Endothelial cell (in vitro differentiated cells): ENCODE data around the gene OGFRL1. TPM values are rescaled to one million over a fixed set of nuclear protein-coding genes. Genes with fewer than 3 reads are reported as not detected.

ENCODE experiments used
- DNase-seq: peaks from one replicate; pipeline ENCODE4 v3.0.0; 2021; ENCODE audit warnings: low spot score
- H3K27ac Mint-ChIP-seq: one replicate; pipeline ENCODE4 v1.8.0; 2021; ENCODE audit warnings: mixed read lengths, inconsistent platforms; ENCODE audit not compliant: unreplicated experiment
- H3K27me3 Mint-ChIP-seq: one replicate; pipeline ENCODE4 v1.8.0; 2021; ENCODE audit warnings: mild to moderate bottlenecking, moderate library complexity, mixed read lengths, inconsistent platforms; ENCODE audit not compliant: unreplicated experiment
- H3K36me3 Mint-ChIP-seq: one replicate; pipeline ENCODE4 v1.8.0; 2021; ENCODE audit warnings: mild to moderate bottlenecking, low read depth, mixed read lengths, inconsistent platforms; ENCODE audit not compliant: unreplicated experiment
- H3K4me1 Mint-ChIP-seq: one replicate; pipeline ENCODE4 v1.8.0; 2021; ENCODE audit warnings: mild to moderate bottlenecking, mixed read lengths, inconsistent platforms; ENCODE audit not compliant: unreplicated experiment
- H3K4me3 Mint-ChIP-seq: one replicate; pipeline ENCODE4 v1.8.0; 2021; ENCODE audit warnings: mild to moderate bottlenecking, mixed read lengths, inconsistent platforms; ENCODE audit not compliant: unreplicated experiment
- H3K9me3 Mint-ChIP-seq: one replicate; pipeline ENCODE4 v1.8.0; 2021; ENCODE audit warnings: mixed read lengths, inconsistent platforms; ENCODE audit not compliant: unreplicated experiment
- total RNA-seq: library from RNA; stranded (reverse); fragmentation: NEBNext Ultra II Directional; extraction: Animal tissue kit (Norgen Biotek cat#: 25700); gene quantifications from one replicate; pipeline ENCODE4 v1.2.1, GENCODE V29; 2021; ENCODE audit not compliant: unreplicated experiment
- TF ChIP-seq, protein P1 (sequence below): fragments of 200-600 bp; sonication (generic); IDR thresholded peaks from one replicate; pipeline ENCODE4 v1.5.0; 2021; ENCODE audit warnings: antibody characterized with exemption; ENCODE audit not compliant: unreplicated experiment

Gene OGFRL1
- total RNA-seq, 1 donor from 2014 or later, result 6.0 TPM

DNA sequence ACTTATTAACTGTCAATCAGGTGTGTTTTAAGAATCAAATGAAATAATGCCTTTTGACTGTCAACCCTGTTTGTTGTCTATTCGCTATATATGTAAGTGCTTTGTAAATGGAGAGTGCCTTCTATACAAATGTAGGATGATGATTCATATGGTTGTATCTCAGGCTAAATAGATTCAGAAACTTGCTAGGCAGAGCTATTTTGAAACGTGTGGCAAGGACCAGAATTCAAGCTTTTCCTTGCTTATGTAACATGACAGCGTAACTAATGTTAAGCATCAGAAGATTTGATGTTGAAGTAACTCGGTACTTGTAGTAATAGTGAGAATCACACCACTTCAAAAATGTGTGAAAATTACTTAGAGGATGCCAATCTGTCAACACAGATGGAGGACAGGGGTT is 3.4 kb downstream of the OGFRL1 start:
- Mint-ChIP-seq H3K9me3 (no peaks in the 10 kb centered on the region), H3K27me3 (peaks cover 7% of the 10 kb centered on the region), H3K4me1 (peaks cover 9% of the 10 kb centered on the region), H3K4me3 (no peak overlapping the region), H3K27ac (no peak overlapping the region), H3K36me3 (no peaks in the 10 kb centered on the region)
- TF ChIP-seq, protein P1, sequence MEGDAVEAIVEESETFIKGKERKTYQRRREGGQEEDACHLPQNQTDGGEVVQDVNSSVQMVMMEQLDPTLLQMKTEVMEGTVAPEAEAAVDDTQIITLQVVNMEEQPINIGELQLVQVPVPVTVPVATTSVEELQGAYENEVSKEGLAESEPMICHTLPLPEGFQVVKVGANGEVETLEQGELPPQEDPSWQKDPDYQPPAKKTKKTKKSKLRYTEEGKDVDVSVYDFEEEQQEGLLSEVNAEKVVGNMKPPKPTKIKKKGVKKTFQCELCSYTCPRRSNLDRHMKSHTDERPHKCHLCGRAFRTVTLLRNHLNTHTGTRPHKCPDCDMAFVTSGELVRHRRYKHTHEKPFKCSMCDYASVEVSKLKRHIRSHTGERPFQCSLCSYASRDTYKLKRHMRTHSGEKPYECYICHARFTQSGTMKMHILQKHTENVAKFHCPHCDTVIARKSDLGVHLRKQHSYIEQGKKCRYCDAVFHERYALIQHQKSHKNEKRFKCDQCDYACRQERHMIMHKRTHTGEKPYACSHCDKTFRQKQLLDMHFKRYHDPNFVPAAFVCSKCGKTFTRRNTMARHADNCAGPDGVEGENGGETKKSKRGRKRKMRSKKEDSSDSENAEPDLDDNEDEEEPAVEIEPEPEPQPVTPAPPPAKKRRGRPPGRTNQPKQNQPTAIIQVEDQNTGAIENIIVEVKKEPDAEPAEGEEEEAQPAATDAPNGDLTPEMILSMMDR, result no peak
- no peak for DNase-seq

DNA sequence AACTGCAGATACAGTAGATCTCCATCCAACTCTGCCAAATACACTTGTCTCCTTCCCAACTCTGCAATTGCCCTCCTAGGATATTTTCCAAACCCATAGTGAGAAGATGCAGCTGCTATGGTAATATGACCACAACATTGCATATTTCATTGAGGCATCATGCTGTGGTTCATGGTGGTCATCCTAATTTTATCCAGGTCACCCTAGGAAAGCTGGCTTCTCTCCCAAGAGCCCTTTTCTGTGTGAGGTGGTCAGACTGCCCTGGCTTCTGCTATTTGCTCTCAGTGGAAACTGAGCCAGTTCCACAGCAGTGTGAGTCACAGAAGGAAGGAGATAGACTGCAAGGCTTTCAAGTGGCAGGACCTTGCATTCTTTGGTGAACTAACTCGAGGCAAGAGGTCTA is 5.5 kb downstream of the OGFRL1 start:
- DNase-seq, result no peak
- Mint-ChIP-seq H3K27me3 (peaks cover 1% of the 10 kb centered on the region), H3K9me3 (no peaks in the 10 kb centered on the region), H3K36me3 (no peaks in the 10 kb centered on the region), H3K4me1 (peaks cover 4% of the 10 kb centered on the region), H3K27ac (no peak overlapping the region), H3K4me3 (no peak overlapping the region)
- TF ChIP-seq, protein P1, result no peak

DNA sequence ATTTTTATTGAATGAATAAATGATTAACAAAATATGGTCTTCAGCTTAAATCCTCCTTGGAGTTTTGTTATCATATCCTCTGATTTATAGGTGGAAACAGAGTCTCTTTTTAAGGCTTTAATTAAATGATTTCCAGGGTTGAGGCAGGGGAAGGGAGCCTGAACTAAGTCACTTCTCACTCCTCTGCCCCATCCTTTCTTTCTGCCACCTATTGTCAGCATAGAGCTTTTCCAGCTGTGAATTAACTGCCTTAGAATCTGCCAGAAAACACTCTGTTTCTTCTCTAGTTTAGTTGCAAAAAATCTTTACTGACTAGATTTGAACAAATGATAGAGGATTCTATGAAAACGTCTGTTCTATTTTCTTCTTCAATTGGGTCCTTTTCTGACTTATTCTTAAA is 9.8 kb downstream of the OGFRL1 start:
- TF ChIP-seq, protein P1, result no peak
- no peak for DNase-seq

DNA sequence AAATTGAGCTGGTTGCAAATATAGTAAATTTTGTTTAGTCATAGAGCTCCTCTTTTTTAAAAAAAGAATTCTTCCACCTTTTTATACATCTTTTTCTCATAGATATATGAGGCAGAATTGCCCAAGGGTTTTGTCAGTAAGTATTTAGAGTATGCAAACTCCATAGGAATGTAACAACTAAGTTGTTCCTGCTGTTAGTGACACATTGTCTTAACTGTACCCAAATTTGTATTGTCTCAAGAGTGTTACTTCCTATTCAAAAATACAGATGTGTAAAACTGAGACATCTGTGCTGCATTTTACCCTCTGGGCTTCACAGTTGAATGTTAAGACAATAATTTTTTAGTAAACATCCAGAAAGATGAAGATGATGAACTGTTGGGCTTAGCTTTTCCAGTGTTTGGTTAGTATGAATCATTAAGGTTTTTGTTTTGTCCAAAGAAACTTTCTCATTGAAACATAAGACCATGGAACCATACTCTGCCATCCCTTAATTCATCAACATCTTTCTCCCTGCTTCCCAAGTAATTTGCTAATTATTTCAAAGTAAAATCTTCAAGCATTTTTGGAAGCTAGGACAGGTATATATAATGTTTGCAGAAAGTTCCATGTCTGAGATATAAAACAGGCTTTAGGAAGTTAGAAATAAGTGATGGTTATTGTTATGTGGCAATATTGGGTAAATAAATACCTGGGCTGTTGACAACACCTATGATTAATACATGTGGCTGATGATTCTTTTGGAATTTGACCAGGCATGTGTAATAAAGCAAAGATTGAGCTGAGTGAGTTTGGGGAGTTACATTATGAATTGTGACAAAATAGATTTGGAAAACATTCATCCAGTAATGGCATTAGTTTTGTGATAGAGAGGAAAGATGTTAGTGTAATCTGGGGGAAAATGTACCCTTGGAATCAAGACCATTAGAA is 11.2 kb downstream of the OGFRL1 start:
- no peaks in the 10 kb centered on the region for H3K9me3 Mint-ChIP-seq
- no peak overlapping the region for H3K4me3 Mint-ChIP-seq
- peaks cover 5% of the 10 kb centered on the region for H3K4me1 Mint-ChIP-seq

More for the DNA sequence above, 9.8 kb downstream of the OGFRL1 start:
- Mint-ChIP-seq H3K27ac (no peak overlapping the region), H3K4me1 (peaks cover 5% of the 10 kb centered on the region), H3K4me3 (no peak overlapping the region), H3K27me3 (no peaks in the 10 kb centered on the region), H3K36me3 (no peaks in the 10 kb centered on the region), H3K9me3 (no peaks in the 10 kb centered on the region)

More for the DNA sequence above, 11.2 kb downstream of the OGFRL1 start:
- Mint-ChIP-seq H3K27me3 (no peaks in the 10 kb centered on the region), H3K27ac (no peak overlapping the region), H3K36me3 (no peaks in the 10 kb centered on the region)
- DNase-seq, result no peak
- TF ChIP-seq, protein P1, result no peak
